KMS-11 (cell line): ENCODE results near the gene NCCRP1.

ENCODE experiments used
- H2AFZ ChIP-seq: fragments of 200-600 bp; sonication (generic); 2 replicates; pipeline ENCODE4 v1.6.1; 2016; ENCODE audit warnings: antibody characterized with exemption, mixed run types, low read depth
- H3K27ac ChIP-seq: fragments of 200-600 bp; sonication (generic); 2 replicates; pipeline ENCODE4 v1.6.1; 2016; ENCODE audit warnings: mild to moderate bottlenecking, mixed run types
- H3K27me3 ChIP-seq: fragments of 200-600 bp; sonication (generic); 2 replicates; pipeline ENCODE4 v1.6.1; 2017; ENCODE audit warnings: mild to moderate bottlenecking, low read depth, mixed run types, moderate library complexity; ENCODE audit not compliant: insufficient read depth
- H3K36me3 ChIP-seq: fragments of 200-600 bp; sonication (generic); 2 replicates; pipeline ENCODE4 v1.6.1; 2017; ENCODE audit warnings: mild to moderate bottlenecking, mixed run types; ENCODE audit not compliant: insufficient read depth
- H3K4me1 ChIP-seq: fragments of 200-600 bp; sonication (generic); 2 replicates; pipeline ENCODE4 v1.6.1; 2016; ENCODE audit warnings: mild to moderate bottlenecking, low read depth, mixed run types; ENCODE audit not compliant: poor library complexity, severe bottlenecking
- H3K4me2 ChIP-seq: fragments of 200-600 bp; sonication (generic); 2 replicates; pipeline ENCODE4 v1.7.0; 2016; ENCODE audit warnings: mild to moderate bottlenecking, mixed run types
- H3K4me3 ChIP-seq: fragments of 200-600 bp; sonication (generic); IDR thresholded peaks from 2 replicates; pipeline ENCODE4 v1.6.1; 2017; ENCODE audit warnings: low read depth, low read length, mixed read lengths; ENCODE audit not compliant: insufficient read depth
- H3K79me2 ChIP-seq: fragments of 200-600 bp; sonication (generic); 2 replicates; pipeline ENCODE4 v1.6.1; 2016; ENCODE audit warnings: low read depth, mixed run types; ENCODE audit not compliant: insufficient read depth
- H3K9ac ChIP-seq: fragments of 200-600 bp; sonication (generic); 2 replicates; pipeline ENCODE4 v1.6.1; 2016; ENCODE audit warnings: mild to moderate bottlenecking, mixed run types
- H4K20me1 ChIP-seq: fragments of 200-600 bp; sonication (generic); 2 replicates; pipeline ENCODE4 v1.6.1; 2016; ENCODE audit warnings: mild to moderate bottlenecking, mixed run types; ENCODE audit not compliant: insufficient read depth
- TF ChIP-seq, protein P1 (sequence below): fragments of 200-600 bp; sonication (generic); conservative IDR thresholded peaks from 2 replicates; pipeline ENCODE4 v1.6.1; 2017; ENCODE audit warnings: low read depth, mild to moderate bottlenecking, antibody characterized with exemption, low read length, moderate library complexity, mixed read lengths

NCCRP1 gene

DNA sequence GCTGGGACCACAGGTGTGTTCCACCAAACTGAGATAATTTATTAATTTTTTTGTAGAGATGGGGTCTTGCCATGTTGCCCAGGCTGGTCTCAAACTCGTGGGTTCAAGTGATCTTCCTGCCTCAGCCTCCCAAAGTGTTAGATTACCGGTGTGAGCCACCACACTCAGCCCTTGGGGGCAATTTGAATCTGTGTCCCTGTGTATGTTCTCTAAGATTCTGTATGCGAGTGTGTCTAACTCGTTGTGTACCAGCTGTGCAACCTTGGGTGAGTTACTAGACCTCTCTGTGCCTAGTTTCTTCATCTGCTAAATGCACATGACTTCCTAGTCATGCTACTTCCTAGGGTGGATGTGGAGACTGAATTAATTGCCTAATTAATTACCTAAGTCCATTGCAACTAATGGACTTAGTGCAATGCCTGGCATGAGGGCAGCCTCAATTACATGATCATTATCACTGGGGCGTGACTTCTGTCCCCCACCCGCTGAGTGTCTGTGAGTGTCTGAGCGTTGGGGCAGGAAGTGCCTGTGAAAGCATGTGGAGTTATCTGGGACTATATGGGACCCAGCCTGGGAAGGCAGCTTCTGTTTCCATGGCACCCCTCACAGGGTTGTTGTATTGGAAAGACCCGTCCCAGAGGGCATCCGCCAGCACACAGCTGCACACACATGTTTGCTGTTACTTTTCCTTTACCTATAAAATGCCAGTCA lies 1.8 kb upstream of the NCCRP1 start:
- TF ChIP-seq, protein P1, sequence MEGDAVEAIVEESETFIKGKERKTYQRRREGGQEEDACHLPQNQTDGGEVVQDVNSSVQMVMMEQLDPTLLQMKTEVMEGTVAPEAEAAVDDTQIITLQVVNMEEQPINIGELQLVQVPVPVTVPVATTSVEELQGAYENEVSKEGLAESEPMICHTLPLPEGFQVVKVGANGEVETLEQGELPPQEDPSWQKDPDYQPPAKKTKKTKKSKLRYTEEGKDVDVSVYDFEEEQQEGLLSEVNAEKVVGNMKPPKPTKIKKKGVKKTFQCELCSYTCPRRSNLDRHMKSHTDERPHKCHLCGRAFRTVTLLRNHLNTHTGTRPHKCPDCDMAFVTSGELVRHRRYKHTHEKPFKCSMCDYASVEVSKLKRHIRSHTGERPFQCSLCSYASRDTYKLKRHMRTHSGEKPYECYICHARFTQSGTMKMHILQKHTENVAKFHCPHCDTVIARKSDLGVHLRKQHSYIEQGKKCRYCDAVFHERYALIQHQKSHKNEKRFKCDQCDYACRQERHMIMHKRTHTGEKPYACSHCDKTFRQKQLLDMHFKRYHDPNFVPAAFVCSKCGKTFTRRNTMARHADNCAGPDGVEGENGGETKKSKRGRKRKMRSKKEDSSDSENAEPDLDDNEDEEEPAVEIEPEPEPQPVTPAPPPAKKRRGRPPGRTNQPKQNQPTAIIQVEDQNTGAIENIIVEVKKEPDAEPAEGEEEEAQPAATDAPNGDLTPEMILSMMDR: no peak
- no peak overlapping the region for H3K4me3 ChIP-seq
- H4K20me1 ChIP-seq: no peaks in the 10 kb centered on the region
- no peak overlapping the region for H2AFZ ChIP-seq
- H3K27ac ChIP-seq: no peak overlapping the region
- no peaks in the 10 kb centered on the region for H3K79me2 ChIP-seq
- H3K4me1 ChIP-seq: no peaks in the 10 kb centered on the region
- H3K4me2 ChIP-seq: no peak overlapping the region
- no peaks in the 10 kb centered on the region for H3K36me3 ChIP-seq
- H3K27me3 ChIP-seq: peaks cover 11% of the 10 kb centered on the region; the same call in 1 of the 2 replicates
- no peak overlapping the region for H3K9ac ChIP-seq

DNA sequence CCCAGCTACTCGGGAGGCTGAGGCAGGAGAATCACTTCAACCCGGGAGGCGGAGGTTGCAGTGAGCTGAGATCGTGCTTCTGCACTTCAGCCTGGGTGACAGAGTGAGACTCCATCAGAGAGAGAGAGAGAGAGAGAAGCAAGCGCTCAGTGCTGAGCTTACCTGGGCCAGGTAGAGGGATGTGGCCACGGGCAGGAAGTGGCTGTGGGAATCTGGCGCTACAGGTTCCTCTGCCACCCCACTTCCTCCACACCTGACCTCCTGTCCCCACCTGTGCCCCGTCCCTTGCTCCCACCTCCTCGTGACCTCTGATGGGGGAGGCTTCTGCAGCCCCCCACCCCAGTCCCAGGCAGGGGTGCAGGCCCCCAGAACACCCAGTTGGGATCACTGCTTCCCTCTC lies 1.0 kb upstream of the NCCRP1 start:
- TF ChIP-seq, protein P1: no peak
- Histone ChIP-seq H2AFZ (no peak overlapping the region), H3K4me3 (no peak overlapping the region), H3K79me2 (no peaks in the 10 kb centered on the region), H3K4me1 (no peaks in the 10 kb centered on the region), H3K36me3 (no peaks in the 10 kb centered on the region), H3K4me2 (no peak overlapping the region), H3K9ac (no peak overlapping the region), H3K27me3 (peaks cover 11% of the 10 kb centered on the region; the same call in 1 of the 2 replicates), H4K20me1 (no peaks in the 10 kb centered on the region), H3K27ac (no peak overlapping the region)

DNA sequence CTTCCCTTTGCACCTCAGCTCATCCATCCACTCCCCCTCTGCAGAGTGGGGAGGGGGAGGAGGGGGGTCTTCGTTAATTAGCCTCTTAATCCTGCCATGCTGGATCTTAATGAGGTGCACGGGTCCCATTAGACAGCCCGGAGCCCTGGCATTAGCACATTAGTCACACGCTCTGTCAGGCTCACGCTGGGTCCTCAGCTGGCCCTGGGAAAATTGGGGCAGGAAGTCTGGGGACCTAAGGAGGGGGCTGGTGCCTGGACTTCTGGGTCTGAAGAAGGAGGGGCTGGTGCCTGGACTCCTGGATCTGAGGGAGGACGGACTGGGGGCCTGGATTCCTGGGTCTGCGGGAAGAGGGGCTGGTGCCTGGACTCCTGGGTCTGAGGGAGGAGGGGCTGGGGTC lies 444 bp upstream of the NCCRP1 start:
- Histone ChIP-seq H2AFZ (no peak overlapping the region), H3K4me2 (no peak overlapping the region), H3K4me1 (no peaks in the 10 kb centered on the region), H3K36me3 (no peaks in the 10 kb centered on the region), H3K9ac (no peak overlapping the region), H4K20me1 (no peaks in the 10 kb centered on the region), H3K27me3 (peaks cover 11% of the 10 kb centered on the region; the same call in 1 of the 2 replicates), H3K4me3 (no peak overlapping the region), H3K79me2 (no peaks in the 10 kb centered on the region), H3K27ac (no peak overlapping the region)
- TF ChIP-seq, protein P1: no peak

DNA sequence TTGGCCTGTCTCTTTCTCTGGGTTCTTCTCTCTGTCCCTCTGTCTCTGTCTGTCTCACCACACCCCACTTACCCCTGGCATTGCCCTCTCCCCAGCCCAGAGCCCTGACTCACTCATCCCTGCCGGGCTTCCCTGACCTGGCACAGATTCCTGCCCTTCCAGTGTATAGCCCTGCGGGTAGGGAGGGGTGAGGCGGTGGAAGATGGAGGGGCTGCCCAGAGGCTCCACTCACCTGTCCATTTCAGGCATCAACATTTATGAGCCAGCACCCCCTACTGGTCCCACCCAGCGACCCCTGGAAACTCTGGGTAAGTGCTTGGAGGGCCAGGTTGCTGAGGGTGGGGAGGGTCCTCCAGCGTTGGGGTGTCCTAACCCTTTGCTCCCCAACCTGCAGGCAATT lies 1.0 kb downstream of the NCCRP1 start:
- Histone ChIP-seq H3K36me3 (no peaks in the 10 kb centered on the region), H3K79me2 (no peaks in the 10 kb centered on the region), H4K20me1 (no peaks in the 10 kb centered on the region), H2AFZ (no peak overlapping the region), H3K4me2 (no peak overlapping the region), H3K27ac (no peak overlapping the region), H3K27me3 (peaks cover 11% of the 10 kb centered on the region; the same call in 1 of the 2 replicates), H3K9ac (no peak overlapping the region), H3K4me1 (no peaks in the 10 kb centered on the region), H3K4me3 (no peak overlapping the region)
- TF ChIP-seq, protein P1: no peak
